GM21619 (cell line): ENCODE measurements around the gene TMEM14A.

Experiments used
- ATAC-seq: cut with Tn5 transposase; IDR thresholded peaks from one replicate; pipeline ENCODE4 v1.9.1; 2021; ENCODE audit not compliant: unreplicated experiment

The TMEM14A gene

DNA sequence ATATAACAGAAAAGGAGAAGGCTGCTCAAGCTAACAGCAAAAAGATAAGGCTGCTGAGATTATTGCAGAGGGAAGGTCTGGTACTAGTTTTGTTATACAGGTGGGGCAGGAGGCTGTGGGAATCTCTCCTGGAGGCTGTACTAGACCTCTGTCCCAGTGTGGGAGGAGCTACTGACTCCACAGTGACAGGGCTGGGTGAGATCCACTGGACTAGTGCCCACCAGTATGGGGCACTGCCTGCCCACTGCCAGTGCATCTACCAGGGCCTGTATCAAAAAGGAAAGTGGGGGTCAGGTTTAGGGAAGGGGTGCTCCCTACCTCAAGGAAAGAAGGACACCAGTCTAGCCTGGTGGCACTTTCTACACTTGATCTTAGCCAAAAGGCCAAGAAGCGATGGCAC is 62.3 kb downstream of the TMEM14A start:
- no peak for ATAC-seq

DNA sequence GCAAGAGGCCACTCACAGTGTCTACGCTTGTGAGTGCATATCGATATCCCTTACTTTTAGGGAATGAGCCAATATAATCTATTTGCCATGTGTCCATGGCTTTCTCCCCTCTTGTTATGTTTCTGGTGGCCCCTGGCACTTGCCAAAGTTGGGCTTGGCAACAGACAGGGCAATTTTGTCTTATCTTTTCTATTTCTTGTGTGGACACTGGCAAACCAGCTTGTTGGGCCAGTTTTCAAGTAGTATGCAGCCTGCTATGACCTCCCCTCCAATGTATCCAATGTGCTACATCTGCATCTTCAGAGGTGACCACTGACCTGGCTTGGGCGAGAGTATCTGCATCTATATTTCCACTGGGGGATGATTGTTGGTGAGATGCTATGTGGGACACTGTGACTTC is 63.2 kb downstream of the TMEM14A start:
- ATAC-seq, result no peak

GRCh38 chr6:52735071-52735470 is 64.2 kb downstream of the TMEM14A start:
- no peak for ATAC-seq

- no peak for ATAC-seq
These were observed 65.2 kb downstream of the TMEM14A start for GRCh38 chr6:52736145-52736544.
